NT2/D1 (cell line): ENCODE data around the gene ZBTB43.

Experiments used
- SUZ12 ChIP-seq: IDR thresholded peaks from 2 replicates; pipeline ENCODE4 v1.6.1; 2011; ENCODE audit not compliant: insufficient read length, insufficient read depth; ENCODE audit errors: extremely low read depth
- YY1 ChIP-seq: IDR thresholded peaks from 2 replicates; pipeline ENCODE4 v1.6.1; 2011; ENCODE audit not compliant: insufficient read length, insufficient read depth
- ZNF274 ChIP-seq: IDR thresholded peaks from 2 replicates; pipeline ENCODE4 v1.6.1; 2011; ENCODE audit warnings: mild to moderate bottlenecking, low read depth, low read length

DNA sequence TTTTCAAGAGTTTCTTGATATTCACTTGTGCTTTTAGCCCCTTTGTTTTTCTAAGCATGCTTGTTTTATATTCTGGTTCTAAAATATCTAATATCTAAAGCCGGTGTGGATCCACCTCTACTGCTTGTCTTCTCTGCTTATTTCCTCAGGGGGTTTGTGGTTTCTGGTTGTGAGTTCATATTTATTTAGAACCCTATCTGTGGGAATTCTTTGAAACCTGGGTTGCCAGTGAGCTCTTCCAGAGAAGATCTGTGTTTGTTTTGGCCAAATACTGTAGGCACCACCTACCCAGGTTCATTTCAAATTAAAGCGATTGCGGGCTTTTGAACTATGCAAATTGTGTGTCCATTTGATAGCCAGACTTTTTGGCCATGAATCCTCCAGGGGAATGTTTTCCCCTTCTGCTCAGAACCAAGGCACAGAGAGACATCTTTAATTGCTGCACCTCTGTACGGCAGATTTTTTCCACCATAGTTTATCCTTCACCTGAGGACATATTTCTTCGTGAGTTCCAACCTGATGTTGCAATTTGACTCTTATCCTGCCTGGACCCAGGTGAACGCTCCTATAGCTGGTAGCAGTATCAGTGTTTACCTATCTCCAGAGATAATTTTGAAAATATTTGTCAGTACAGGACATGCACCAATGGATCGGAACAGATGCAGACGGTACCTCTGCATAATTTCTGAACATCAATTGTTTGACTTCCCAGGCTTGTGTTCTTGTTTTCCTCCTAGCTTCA lies 2.4 kb upstream of the ZBTB43 start:
- TF ChIP-seq YY1 (no peak), SUZ12 (no peak), ZNF274 (no peak)
